ENCODE results near the gene AATK. TPM values are rescaled to one million over a fixed set of nuclear protein-coding genes. Genes with fewer than 3 reads are reported as not detected.
"Not testable (repeated sequence)": the region's sequence is repeated elsewhere in the genome, so short reads cannot be mapped to it uniquely, and the experiment has no call there.

The AATK gene
- total RNA-seq, 1 donor from 2014 or later: 0.89 TPM

DNA sequence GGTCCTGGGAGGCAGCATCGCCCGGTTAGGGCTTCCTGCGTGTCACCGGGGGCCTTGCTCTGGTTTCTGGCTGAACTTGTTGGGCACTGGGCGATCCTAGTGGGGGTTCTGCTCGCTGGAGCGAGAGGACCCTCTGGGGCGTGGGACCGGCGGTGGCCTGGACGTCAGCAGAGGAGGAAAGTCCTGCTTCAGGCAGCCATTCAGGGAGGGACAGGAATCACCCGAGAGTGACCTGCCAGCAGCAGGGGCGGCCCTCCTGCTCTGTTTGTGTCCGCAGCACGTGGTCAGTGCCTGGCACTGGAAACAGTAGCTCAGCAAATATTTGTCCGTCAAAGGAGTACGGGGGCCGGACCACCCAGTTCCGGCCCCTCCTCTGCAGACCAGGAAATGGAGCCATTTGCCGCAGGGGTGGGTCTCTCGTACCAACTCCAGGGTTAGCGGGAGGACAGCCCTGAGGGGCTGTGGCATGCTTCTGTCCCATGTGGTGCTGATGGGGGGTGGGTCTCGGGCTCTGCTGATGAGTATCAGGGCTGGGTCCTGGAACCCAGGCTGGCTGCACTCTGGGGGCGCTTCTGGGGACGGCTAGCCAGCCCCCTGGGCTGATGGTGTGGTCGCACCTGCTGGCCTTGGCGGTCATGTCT lies 82.8 kb downstream of the AATK start:
- no peak overlapping the region for H3K27ac Mint-ChIP-seq
- no peak for DNase-seq (ENCODE audit: low spot score)
- intact Hi-C loops (cut with micrococcal nuclease): no loop called here
- no peaks in the 10 kb centered on the region for H3K27me3 Mint-ChIP-seq (ENCODE audit: low read depth)
- H3K36me3 Mint-ChIP-seq (ENCODE audit: low read depth): no peaks in the 10 kb centered on the region
- no peaks in the 10 kb centered on the region for H3K9me3 Mint-ChIP-seq
- H3K4me1 Mint-ChIP-seq (ENCODE audit: low read depth): no peaks in the 10 kb centered on the region
- no peak overlapping the region for H3K4me3 Mint-ChIP-seq (ENCODE audit: low read depth)

- Mint-ChIP-seq H3K4me3 (ENCODE audit: low read depth) (no peak overlapping the region), H3K4me1 (ENCODE audit: low read depth) (no peaks in the 10 kb centered on the region), H3K9me3 (no peaks in the 10 kb centered on the region), H3K27me3 (ENCODE audit: low read depth) (no peaks in the 10 kb centered on the region), H3K27ac (no peak overlapping the region), H3K36me3 (ENCODE audit: low read depth) (no peaks in the 10 kb centered on the region)
- DNase-seq (ENCODE audit: low spot score): no peak
- intact Hi-C loops (cut with micrococcal nuclease): no loop called here
Observed at GRCh38 chr17:81082177-81083073, 83.6 kb downstream of the AATK start.

DNA sequence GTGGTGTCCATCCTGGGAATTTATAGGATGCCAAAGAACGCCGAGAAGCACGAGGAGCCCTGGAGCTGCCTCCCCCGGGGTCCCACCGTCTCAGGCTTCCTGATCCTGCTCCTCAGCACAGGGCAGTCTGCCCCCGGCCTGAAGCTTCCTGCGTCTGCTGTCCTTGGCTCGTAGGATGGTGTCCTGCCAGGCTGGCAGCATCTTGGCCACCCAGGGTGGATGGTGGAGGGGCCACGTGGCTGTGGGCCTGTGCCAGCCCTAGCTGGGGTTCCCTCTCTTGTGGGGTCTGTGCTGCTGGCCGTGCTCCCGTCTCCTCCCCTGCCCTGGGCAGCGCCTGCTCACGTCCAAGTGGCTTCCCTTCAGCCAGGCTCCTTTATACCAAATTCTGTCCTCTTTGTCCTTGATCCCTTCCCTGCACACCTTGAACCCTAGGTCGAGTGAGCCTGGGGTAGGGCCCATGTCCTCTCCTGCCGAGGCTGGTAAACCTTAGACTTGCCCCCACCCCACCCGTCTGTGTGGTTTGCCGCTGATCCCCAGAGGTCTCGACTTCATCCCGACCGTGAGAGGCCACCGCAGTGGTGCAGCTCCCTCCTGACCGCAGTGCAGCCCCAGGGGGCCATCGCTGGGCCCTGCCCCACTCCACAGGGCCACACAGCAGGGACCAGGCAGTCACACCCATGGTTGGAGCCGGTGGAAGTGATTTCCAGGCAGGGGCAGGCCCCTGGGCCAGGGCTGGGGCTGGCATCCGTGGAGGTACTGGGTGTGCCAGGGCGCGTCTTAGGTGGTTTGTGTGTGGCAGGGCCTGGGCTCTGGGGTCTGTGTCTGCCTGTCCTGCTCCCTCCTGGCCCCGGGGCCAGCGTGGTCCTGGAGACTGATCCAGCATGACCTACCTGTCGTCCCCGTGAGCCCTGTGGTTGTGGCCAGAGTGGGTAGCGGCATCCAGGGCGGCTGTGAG lies 84.5 kb downstream of the AATK start:
- no peak overlapping the region for H3K4me3 Mint-ChIP-seq (ENCODE audit: low read depth)
- no peaks in the 10 kb centered on the region for H3K27me3 Mint-ChIP-seq (ENCODE audit: low read depth)
- intact Hi-C loops (cut with micrococcal nuclease): no loop called here
- no peak for DNase-seq (ENCODE audit: low spot score)
- H3K36me3 Mint-ChIP-seq (ENCODE audit: low read depth): no peaks in the 10 kb centered on the region
- H3K9me3 Mint-ChIP-seq: no peaks in the 10 kb centered on the region
- H3K4me1 Mint-ChIP-seq (ENCODE audit: low read depth): no peaks in the 10 kb centered on the region
- H3K27ac Mint-ChIP-seq: no peak overlapping the region

- H3K27me3 Mint-ChIP-seq (ENCODE audit: low read depth): no peaks in the 10 kb centered on the region
Observed at GRCh38 chr17:81080019-81080418, 86.0 kb downstream of the AATK start.

DNA sequence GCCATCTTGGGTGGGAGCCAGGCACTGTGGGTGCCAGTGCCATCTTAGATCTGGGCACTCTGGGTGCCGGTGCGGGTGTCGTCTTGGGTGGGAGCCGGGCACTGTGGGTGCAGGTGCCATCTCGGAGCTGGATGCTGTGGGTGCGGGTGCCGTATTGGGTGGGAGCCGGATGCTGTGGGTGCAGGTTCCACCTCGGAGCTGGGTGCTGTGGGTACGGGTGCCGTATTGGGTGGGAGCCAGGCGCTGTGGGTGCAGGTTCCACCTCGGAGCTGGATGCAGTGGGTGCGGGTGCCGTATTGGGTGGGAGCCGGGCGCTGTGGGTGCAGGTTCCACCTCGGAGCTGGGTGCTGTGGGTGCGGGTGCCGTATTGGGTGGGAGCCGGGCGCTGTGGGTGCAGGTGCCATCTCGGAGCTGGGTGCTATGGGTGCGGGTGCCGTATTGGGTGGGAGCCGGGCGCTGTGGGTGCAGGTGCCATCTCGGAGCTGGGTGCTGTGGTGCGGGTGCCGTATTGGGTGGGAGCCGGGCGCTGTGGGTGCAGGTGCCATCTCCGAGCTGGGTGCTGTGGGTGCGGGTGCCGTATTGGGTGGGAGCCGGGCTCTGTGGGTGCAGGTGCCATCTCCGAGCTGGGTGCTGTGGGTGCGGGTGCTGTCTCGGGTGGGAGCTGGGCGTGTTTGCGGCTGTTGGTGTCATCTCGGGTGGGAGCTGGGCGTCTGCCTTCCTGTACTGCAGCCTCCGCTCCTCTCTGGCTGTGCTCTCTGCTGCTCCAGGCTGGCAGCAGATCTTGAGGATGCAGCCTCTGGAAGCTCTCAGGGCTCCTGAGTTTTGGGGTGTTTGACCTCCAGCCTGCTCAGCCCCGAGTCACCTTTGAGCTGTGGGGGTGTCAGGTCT lies 87.8 kb downstream of the AATK start:
- H3K36me3 Mint-ChIP-seq (ENCODE audit: low read depth); DNase-seq (ENCODE audit: low spot score); H3K9me3 Mint-ChIP-seq; H3K27me3 Mint-ChIP-seq (ENCODE audit: low read depth); intact Hi-C loops (cut with micrococcal nuclease); H3K4me3 Mint-ChIP-seq (ENCODE audit: low read depth); H3K27ac Mint-ChIP-seq; H3K4me1 Mint-ChIP-seq (ENCODE audit: low read depth): not testable (repeated sequence)

More at GRCh38 chr17:81080019-81080418, 86.0 kb downstream of the AATK start:
- no peaks in the 10 kb centered on the region for H3K36me3 Mint-ChIP-seq (ENCODE audit: low read depth)
- H3K27ac Mint-ChIP-seq: no peak overlapping the region
- no peak for DNase-seq (ENCODE audit: low spot score)
- intact Hi-C loops (cut with micrococcal nuclease): no loop called here
- H3K4me1 Mint-ChIP-seq (ENCODE audit: low read depth): no peaks in the 10 kb centered on the region
- H3K4me3 Mint-ChIP-seq (ENCODE audit: low read depth): no peak overlapping the region
- H3K9me3 Mint-ChIP-seq: no peaks in the 10 kb centered on the region

GRCh38 chr17:81076141-81076679 lies 89.8 kb downstream of the AATK start:
- Mint-ChIP-seq H3K4me1 (ENCODE audit: low read depth) (no peaks in the 10 kb centered on the region), H3K9me3 (no peaks in the 10 kb centered on the region), H3K4me3 (ENCODE audit: low read depth) (no peak overlapping the region), H3K27me3 (ENCODE audit: low read depth) (no peaks in the 10 kb centered on the region), H3K27ac (no peak overlapping the region), H3K36me3 (ENCODE audit: low read depth) (no peaks in the 10 kb centered on the region)
- no peak for DNase-seq (ENCODE audit: low spot score)
- intact Hi-C loops (cut with micrococcal nuclease): no loop called here

GRCh38 chr17:81075307-81075706 lies 90.7 kb downstream of the AATK start:
- no peak for DNase-seq (ENCODE audit: low spot score)
- intact Hi-C loops (cut with micrococcal nuclease): no loop called here
- Mint-ChIP-seq H3K27ac (no peak overlapping the region), H3K27me3 (ENCODE audit: low read depth) (no peaks in the 10 kb centered on the region), H3K4me3 (ENCODE audit: low read depth) (no peak overlapping the region), H3K36me3 (ENCODE audit: low read depth) (no peaks in the 10 kb centered on the region), H3K9me3 (no peaks in the 10 kb centered on the region), H3K4me1 (ENCODE audit: low read depth) (no peaks in the 10 kb centered on the region)

- Mint-ChIP-seq H3K9me3 (no peaks in the 10 kb centered on the region), H3K27ac (no peak overlapping the region), H3K27me3 (ENCODE audit: low read depth) (no peaks in the 10 kb centered on the region), H3K4me1 (ENCODE audit: low read depth) (no peaks in the 10 kb centered on the region), H3K4me3 (ENCODE audit: low read depth) (no peak overlapping the region), H3K36me3 (ENCODE audit: low read depth) (no peaks in the 10 kb centered on the region)
- no peak for DNase-seq (ENCODE audit: low spot score)
- intact Hi-C loops (cut with micrococcal nuclease): no loop called here
Observed at GRCh38 chr17:81074875-81075274, 91.1 kb downstream of the AATK start.

GRCh38 chr17:81073967-81074839 lies 91.8 kb downstream of the AATK start:
- no peaks in the 10 kb centered on the region for H3K27me3 Mint-ChIP-seq (ENCODE audit: low read depth)
- H3K27ac Mint-ChIP-seq: no peak overlapping the region
- H3K4me1 Mint-ChIP-seq (ENCODE audit: low read depth): no peaks in the 10 kb centered on the region
- intact Hi-C loops (cut with micrococcal nuclease): no loop called here
- H3K9me3 Mint-ChIP-seq: no peaks in the 10 kb centered on the region
- H3K4me3 Mint-ChIP-seq (ENCODE audit: low read depth): no peak overlapping the region
- no peak for DNase-seq (ENCODE audit: low spot score)
- H3K36me3 Mint-ChIP-seq (ENCODE audit: low read depth): no peaks in the 10 kb centered on the region

DNA sequence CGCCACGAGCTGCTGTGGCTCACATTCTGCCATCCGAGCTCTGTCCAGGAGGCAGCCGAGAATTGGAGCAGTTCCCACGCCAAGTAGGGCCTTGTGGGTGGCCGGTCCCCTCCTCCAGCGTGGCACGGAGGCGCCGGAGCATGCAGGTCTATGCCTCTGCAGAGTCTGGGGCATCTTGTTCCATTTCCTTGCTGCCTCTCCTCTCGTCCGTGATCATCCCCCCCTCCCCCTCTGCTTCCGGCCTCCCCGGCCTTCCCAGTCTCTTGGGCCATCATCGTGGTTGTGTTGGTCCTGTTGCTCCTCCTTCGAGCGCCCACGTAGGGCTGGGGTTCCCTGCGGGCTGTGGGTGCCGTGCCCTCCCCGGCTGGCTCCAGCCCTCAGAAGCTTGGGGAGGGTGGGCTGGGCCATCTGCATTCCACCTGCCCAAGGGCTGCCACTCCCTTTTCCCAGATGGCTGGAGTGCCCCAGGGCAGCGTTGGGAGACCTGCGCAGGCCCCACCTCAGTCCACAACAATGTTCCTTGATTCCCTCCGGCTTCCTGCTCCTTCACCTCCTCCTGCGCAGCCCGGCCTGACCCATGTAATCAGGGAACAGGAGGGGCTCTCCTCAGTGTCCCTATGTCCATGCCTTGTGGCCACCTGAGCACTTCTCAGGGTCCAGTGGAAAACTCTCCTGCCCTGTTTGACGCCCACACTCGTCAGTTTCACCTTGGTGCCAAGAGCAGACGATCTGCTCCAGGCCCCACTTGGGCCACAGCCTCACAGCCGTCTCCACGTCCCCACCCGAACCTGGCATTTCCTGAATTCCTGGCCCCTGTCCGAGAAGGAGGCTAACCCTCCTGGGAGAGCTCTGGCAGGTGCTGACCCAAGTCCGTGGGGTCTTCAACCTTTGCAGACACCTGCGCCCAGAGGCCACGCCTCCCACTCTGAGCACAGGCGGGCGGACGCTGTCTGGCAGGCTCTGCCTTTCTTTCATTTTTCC lies 94.0 kb downstream of the AATK start:
- H3K4me1 Mint-ChIP-seq (ENCODE audit: low read depth): no peaks in the 10 kb centered on the region
- no peaks in the 10 kb centered on the region for H3K27me3 Mint-ChIP-seq (ENCODE audit: low read depth)
- H3K27ac Mint-ChIP-seq: no peak overlapping the region
- no peak for DNase-seq (ENCODE audit: low spot score)
- intact Hi-C loops (cut with micrococcal nuclease): no loop called here
- no peak overlapping the region for H3K4me3 Mint-ChIP-seq (ENCODE audit: low read depth)
- no peaks in the 10 kb centered on the region for H3K9me3 Mint-ChIP-seq
- no peaks in the 10 kb centered on the region for H3K36me3 Mint-ChIP-seq (ENCODE audit: low read depth)

Data from activated T-helper 2 cell treated with anti-CD3 and anti-CD28 coated beads, Interferon-gamma antibody, Interleukin-2, Interleukin-4, amounts not matched to agents 10 μg/mL and 5 μg/mL and 100 μg/mL, durations not matched to agents 14 hours and 24 hours and 36 hours (primary cell).